Activated naive CD8-positive, alpha-beta T cell treated with anti-CD3 and anti-CD28 coated beads for 36 hours (primary cell): ENCODE data around the gene ALG11. TPM values are rescaled to one million over a fixed set of nuclear protein-coding genes. Genes with fewer than 3 reads are reported as not detected.
A peak's percentile ranks its signal among the peaks of the same experiment; 100 is the strongest.
"Not testable (repeated sequence)": the region's sequence is repeated elsewhere in the genome, so short reads cannot be mapped to it uniquely, and the experiment has no call there.

Experiments
- DNase-seq: peaks from one replicate; pipeline ENCODE4 v3.0.0; 2021
- H3K27ac Mint-ChIP-seq: one replicate; pipeline ENCODE4 v1.8.0; 2022; ENCODE audit warnings: mild to moderate bottlenecking, moderate library complexity, mixed read lengths
- H3K27me3 Mint-ChIP-seq: one replicate; pipeline ENCODE4 v1.8.0; 2022; ENCODE audit warnings: mild to moderate bottlenecking, mixed read lengths
- H3K36me3 Mint-ChIP-seq: one replicate; pipeline ENCODE4 v1.8.0; 2021; ENCODE audit warnings: mild to moderate bottlenecking, mixed read lengths
- H3K4me1 Mint-ChIP-seq: one replicate; pipeline ENCODE4 v1.8.0; 2021; ENCODE audit warnings: mixed read lengths
- H3K4me3 Mint-ChIP-seq: one replicate; pipeline ENCODE4 v1.8.0; 2022; ENCODE audit warnings: mild to moderate bottlenecking, moderate library complexity, mixed read lengths
- H3K9me3 Mint-ChIP-seq: one replicate; pipeline ENCODE4 v1.8.0; 2022; ENCODE audit warnings: mixed read lengths
- total RNA-seq, 2 experiments: library from RNA; stranded (reverse); gene quantifications; one replicate each; pipeline ENCODE4 v1.2.3, GENCODE V29; 2021

Gene ALG11
- 10 to 100 TPM; 26.2 to 29.9 TPM for total RNA-seq

- DNase-seq = peak; percentile 99
- peak within 1 kb of the TSS; percentile 99 for H3K4me3 Mint-ChIP-seq
- peak within 1 kb of the TSS; percentile 95 for H3K27ac Mint-ChIP-seq
- H3K36me3 Mint-ChIP-seq = peaks cover 13% of the 10 kb centered on the region
- H3K9me3 Mint-ChIP-seq = no peaks in the 10 kb centered on the region
- H3K27me3 Mint-ChIP-seq = peaks cover 23% of the 10 kb centered on the region
- peaks cover 17% of the 10 kb centered on the region for H3K4me1 Mint-ChIP-seq
Measured at GRCh38 chr13:52011632-52012511, at the start of gene ALG11. TSS of gene ALG11 (plus strand) at chr13:52012398. CDS start at chr13:52012419, 21 bp downstream.

GRCh38 chr13:51966186-51966585 lies 46.0 kb upstream of the ALG11 start:
- Mint-ChIP-seq H3K27ac (no peak overlapping the region), H3K9me3 (no peaks in the 10 kb centered on the region), H3K4me1 (peaks cover 17% of the 10 kb centered on the region), H3K27me3 (no peaks in the 10 kb centered on the region), H3K4me3 (no peak overlapping the region), H3K36me3 (no peaks in the 10 kb centered on the region)
- DNase-seq = no peak

- H3K27ac Mint-ChIP-seq = no peak overlapping the region
- no peaks in the 10 kb centered on the region for H3K27me3 Mint-ChIP-seq
- H3K9me3 Mint-ChIP-seq = no peaks in the 10 kb centered on the region
- DNase-seq = no peak
- H3K4me1 Mint-ChIP-seq = peaks cover 17% of the 10 kb centered on the region
- H3K4me3 Mint-ChIP-seq = no peak overlapping the region
- H3K36me3 Mint-ChIP-seq = no peaks in the 10 kb centered on the region
Measured at GRCh38 chr13:51967482-51968446, 44.4 kb upstream of the ALG11 start.

- no peak overlapping the region for H3K27ac Mint-ChIP-seq
- DNase-seq = no peak
- H3K4me1 Mint-ChIP-seq = peaks cover 17% of the 10 kb centered on the region
- no peaks in the 10 kb centered on the region for H3K27me3 Mint-ChIP-seq
- H3K36me3 Mint-ChIP-seq = no peaks in the 10 kb centered on the region
- H3K4me3 Mint-ChIP-seq = no peak overlapping the region
- no peaks in the 10 kb centered on the region for H3K9me3 Mint-ChIP-seq
Measured at GRCh38 chr13:51970349-51970748, 41.8 kb upstream of the ALG11 start.

- Mint-ChIP-seq H3K36me3 (no peaks in the 10 kb centered on the region), H3K27ac (no peak overlapping the region), H3K4me1 (peaks cover 11% of the 10 kb centered on the region), H3K27me3 (no peaks in the 10 kb centered on the region), H3K9me3 (no peaks in the 10 kb centered on the region), H3K4me3 (no peak overlapping the region)
- no peak for DNase-seq
Measured at GRCh38 chr13:51971520-51972426, 40.4 kb upstream of the ALG11 start.

GRCh38 chr13:51974482-51974881 lies 37.7 kb upstream of the ALG11 start:
- H3K27ac Mint-ChIP-seq = no peak overlapping the region
- H3K4me3 Mint-ChIP-seq = no peak overlapping the region
- H3K27me3 Mint-ChIP-seq = no peaks in the 10 kb centered on the region
- no peaks in the 10 kb centered on the region for H3K9me3 Mint-ChIP-seq
- H3K36me3 Mint-ChIP-seq = no peaks in the 10 kb centered on the region
- no peak for DNase-seq
- H3K4me1 Mint-ChIP-seq = peaks cover 10% of the 10 kb centered on the region

- DNase-seq = no peak
- Mint-ChIP-seq H3K4me1 (no peaks in the 10 kb centered on the region), H3K4me3 (no peak overlapping the region), H3K36me3 (no peaks in the 10 kb centered on the region), H3K27me3 (no peaks in the 10 kb centered on the region), H3K27ac (no peak overlapping the region), H3K9me3 (no peaks in the 10 kb centered on the region)
Measured at GRCh38 chr13:51976423-51976822, 35.8 kb upstream of the ALG11 start.

GRCh38 chr13:51976890-51977289 lies 35.3 kb upstream of the ALG11 start:
- no peaks in the 10 kb centered on the region for H3K4me1 Mint-ChIP-seq
- no peak overlapping the region for H3K27ac Mint-ChIP-seq
- no peak overlapping the region for H3K4me3 Mint-ChIP-seq
- no peaks in the 10 kb centered on the region for H3K27me3 Mint-ChIP-seq
- DNase-seq = no peak
- H3K36me3 Mint-ChIP-seq = no peaks in the 10 kb centered on the region
- no peaks in the 10 kb centered on the region for H3K9me3 Mint-ChIP-seq

- Mint-ChIP-seq H3K27ac (no peak overlapping the region), H3K4me1 (no peaks in the 10 kb centered on the region), H3K27me3 (no peaks in the 10 kb centered on the region), H3K36me3 (no peaks in the 10 kb centered on the region), H3K4me3 (no peak overlapping the region), H3K9me3 (no peaks in the 10 kb centered on the region)
- no peak for DNase-seq
Measured at GRCh38 chr13:51977625-51978024, 34.6 kb upstream of the ALG11 start.

GRCh38 chr13:51978796-51979556 lies 33.2 kb upstream of the ALG11 start:
- Mint-ChIP-seq H3K4me3 (no peak overlapping the region), H3K9me3 (no peaks in the 10 kb centered on the region), H3K27me3 (no peaks in the 10 kb centered on the region), H3K27ac (no peak overlapping the region), H3K4me1 (no peaks in the 10 kb centered on the region), H3K36me3 (no peaks in the 10 kb centered on the region)
- no peak for DNase-seq

- Mint-ChIP-seq H3K36me3 (no peaks in the 10 kb centered on the region), H3K4me3 (no peak overlapping the region), H3K4me1 (no peaks in the 10 kb centered on the region), H3K27ac (no peak overlapping the region), H3K9me3 (no peaks in the 10 kb centered on the region), H3K27me3 (no peaks in the 10 kb centered on the region)
- no peak for DNase-seq
Measured at GRCh38 chr13:51980908-51981307, 31.3 kb upstream of the ALG11 start.

- no peaks in the 10 kb centered on the region for H3K27me3 Mint-ChIP-seq
- H3K36me3 Mint-ChIP-seq = no peaks in the 10 kb centered on the region
- no peak overlapping the region for H3K27ac Mint-ChIP-seq
Measured at GRCh38 chr13:51981355-51981754, 30.8 kb upstream of the ALG11 start.

GRCh38 chr13:51983292-51983691 lies 28.9 kb upstream of the ALG11 start:
- H3K27ac Mint-ChIP-seq, DNase-seq, H3K36me3 Mint-ChIP-seq, H3K4me3 Mint-ChIP-seq, H3K4me1 Mint-ChIP-seq, H3K27me3 Mint-ChIP-seq, H3K9me3 Mint-ChIP-seq: not testable (repeated sequence)

More at GRCh38 chr13:51981355-51981754, 30.8 kb upstream of the ALG11 start:
- Mint-ChIP-seq H3K9me3 (no peaks in the 10 kb centered on the region), H3K4me3 (no peak overlapping the region), H3K4me1 (no peaks in the 10 kb centered on the region)
- DNase-seq = no peak

GRCh38 chr13:51984904-51985303 lies 27.3 kb upstream of the ALG11 start:
- not testable (repeated sequence) for H3K4me1 Mint-ChIP-seq, H3K4me3 Mint-ChIP-seq, H3K36me3 Mint-ChIP-seq, H3K27ac Mint-ChIP-seq, H3K27me3 Mint-ChIP-seq, DNase-seq, H3K9me3 Mint-ChIP-seq
